WTC11 (cell line): ENCODE measurements around the gene OPCML.

Source experiments
- CREB1 ChIP-seq: sonication (generic); formaldehyde crosslinking; IDR thresholded peaks from 2 replicates; pipeline ENCODE4 v1.8.0; 2023; ENCODE audit warnings: mild to moderate bottlenecking, missing genetic modification reagents
- CTCF ChIP-seq: fragments of 200-600 bp; IDR thresholded peaks from 2 replicates; pipeline ENCODE4 v1.8.0; 2022; ENCODE audit warnings: antibody characterized with exemption
- E2F5 ChIP-seq: sonication (generic); formaldehyde crosslinking; IDR thresholded peaks from 2 replicates; pipeline ENCODE4 v1.8.1; 2022; ENCODE audit warnings: mild to moderate bottlenecking, moderate library complexity, missing genetic modification reagents
- ESRRA ChIP-seq: sonication (generic); formaldehyde crosslinking; IDR thresholded peaks from 2 replicates; pipeline ENCODE4 v1.8.1; 2022; ENCODE audit warnings: mild to moderate bottlenecking, missing genetic modification reagents, borderline replicate concordance
- FOXP1 ChIP-seq: sonication (generic); formaldehyde crosslinking; IDR thresholded peaks from 2 replicates; pipeline ENCODE4 v1.8.0; 2022; ENCODE audit warnings: missing genetic modification reagents, mild to moderate bottlenecking, moderate library complexity, borderline replicate concordance
- GTF2I ChIP-seq: fragments of 250-450 bp; sonication (Bioruptor Pico); conservative IDR thresholded peaks from 2 replicates; pipeline ENCODE4 v1.4.0; 2021; ENCODE audit warnings: mild to moderate bottlenecking
- HMGA2 ChIP-seq: fragments of 250-450 bp; sonication (Bioruptor Pico); IDR thresholded peaks from 2 replicates; pipeline ENCODE4 v1.4.0; 2021; ENCODE audit warnings: mild to moderate bottlenecking, moderate library complexity
- RELA ChIP-seq: sonication (generic); formaldehyde crosslinking; IDR thresholded peaks from 2 replicates; pipeline ENCODE4 v1.8.1; 2022; ENCODE audit warnings: missing genetic modification reagents, mild to moderate bottlenecking, borderline replicate concordance
- USF2 ChIP-seq: sonication (generic); formaldehyde crosslinking; IDR thresholded peaks from 2 replicates; pipeline ENCODE4 v1.8.1; 2023; ENCODE audit warnings: mild to moderate bottlenecking, missing genetic modification reagents, moderate library complexity
- ZNF121 ChIP-seq: sonication (generic); formaldehyde crosslinking; IDR thresholded peaks from 2 replicates; pipeline ENCODE4 v1.8.0; 2023; ENCODE audit warnings: missing genetic modification reagents
- ZNF138 ChIP-seq: sonication (generic); formaldehyde crosslinking; conservative IDR thresholded peaks from 2 replicates; pipeline ENCODE4 v1.8.1; 2022; ENCODE audit warnings: mild to moderate bottlenecking, moderate library complexity, missing genetic modification reagents
- ZNF232 ChIP-seq: sonication (generic); formaldehyde crosslinking; IDR thresholded peaks from 2 replicates; pipeline ENCODE4 v1.8.0; 2022; ENCODE audit warnings: mild to moderate bottlenecking, missing genetic modification reagents
- ZNF396 ChIP-seq: fragments of 250-450 bp; sonication (Bioruptor Pico); IDR thresholded peaks from 2 replicates; pipeline ENCODE4 v1.8.0; 2021; ENCODE audit warnings: mild to moderate bottlenecking, moderate library complexity, borderline replicate concordance
- ZNF416 ChIP-seq: fragments of 250-450 bp; sonication (Bioruptor Pico); IDR thresholded peaks from 2 replicates; pipeline ENCODE4 v1.9.0; 2021; ENCODE audit warnings: mild to moderate bottlenecking, inconsistent platforms

GRCh38 chr11:133107763-133108162 is 424.5 kb downstream of the OPCML start:
- TF ChIP-seq GTF2I (no peak), FOXP1 (no peak), CTCF (no peak), USF2 (CRISPR knock-in tag) (no peak), ZNF121 (no peak), CREB1 (CRISPR knock-in tag) (no peak), ESRRA (no peak), RELA (no peak), ZNF396 (CRISPR knock-in tag) (no peak), HMGA2 (CRISPR knock-in tag) (no peak), E2F5 (no peak), ZNF138 (no peak), ZNF416 (CRISPR knock-in tag) (no peak), ZNF232 (CRISPR knock-in tag) (no peak)
